SK-N-SH (cell line): Measurements from ENCODE around the gene ACIN1. TPM values are rescaled to one million over a fixed set of nuclear protein-coding genes. Genes with fewer than 3 reads are reported as not detected.

Source experiments
- CTCF ChIA-PET: fragments of 300-600, 350-600 bp; formaldehyde crosslinking; extraction: SDS; loops from one replicate; lab custom pipeline; 2021; lab: Yijun Ruan, JAX
- POLR2A ChIA-PET: fragments of 350-600 bp; sonication (Branson Sonifier 250); formaldehyde crosslinking; extraction: SDS; loops from one replicate; lab custom pipeline; 2020; ENCODE audit warnings: antibody characterized with exemption, inconsistent platforms; lab: Yijun Ruan, JAX
- DNase-seq: peaks from one replicate; pipeline ENCODE4 v3.0.0; 2012
- H2AFZ ChIP-seq: fragments of 200-600 bp; sonication (generic); 2 replicates; pipeline ENCODE4 v1.8.1; 2016; ENCODE audit warnings: antibody characterized with exemption, mild to moderate bottlenecking, low read depth
- H3F3A ChIP-seq: fragments of 200-600 bp; sonication (generic); replicated peaks from 2 replicates; pipeline ENCODE3; 2016; ENCODE audit warnings: antibody characterized with exemption, mild to moderate bottlenecking; ENCODE audit not compliant: insufficient read depth
- H3K27ac ChIP-seq, 2 experiments: fragments of 200-500 bp in 1 of 2; fragments of 200-600 bp in 1 of 2; sonication (Bioruptor generic) in 1 of 2; sonication (generic), shearing (Covaris generic) in 1 of 2; 2 replicates each; pipeline versions ENCODE4 v1.5.1 to v1.6.1; 2014 to 2016; ENCODE audit warnings: low read depth in 2 of 2, inconsistent platforms in 1 of 2, low read length in 1 of 2, mild to moderate bottlenecking in 1 of 2, mixed read lengths in 1 of 2
- H3K27me3 ChIP-seq: fragments of 200-600 bp; sonication (generic), shearing (Covaris generic); 2 replicates; pipeline ENCODE4 v1.6.1; 2016; ENCODE audit warnings: mixed run types; ENCODE audit not compliant: insufficient read depth
- H3K36me3 ChIP-seq, 2 experiments: fragments of 200-500 bp in 1 of 2; fragments of 200-600 bp in 1 of 2; sonication (Bioruptor generic) in 1 of 2; sonication (generic) in 1 of 2; replicated peaks in 1 of 2; 2 replicates each; pipeline versions ENCODE3 to v1.5.1; 2014 to 2016; ENCODE audit warnings: low read length in 1 of 2, mild to moderate bottlenecking in 1 of 2; ENCODE audit not compliant: insufficient read depth in 2 of 2, control insufficient read depth in 1 of 2
- H3K4me1 ChIP-seq, 2 experiments: fragments of 200-500 bp in 1 of 2; fragments of 200-600 bp in 1 of 2; sonication (Bioruptor generic) in 1 of 2; sonication (generic), shearing (Covaris generic) in 1 of 2; 2 replicates each; pipeline versions ENCODE4 v1.5.1 to v1.6.1; 2014 to 2016; ENCODE audit warnings: low read depth in 1 of 2, low read length in 1 of 2, mixed run types in 1 of 2; ENCODE audit not compliant: insufficient read depth in 2 of 2, control insufficient read depth in 1 of 2
- H3K4me2 ChIP-seq: fragments of 200-600 bp; sonication (generic), shearing (Covaris generic); 2 replicates; pipeline ENCODE4 v1.6.1; 2017; ENCODE audit warnings: mixed run types
- H3K4me3 ChIP-seq, 2 experiments: fragments of 200-500 bp in 1 of 2; fragments of 200-600 bp in 1 of 2; sonication (Bioruptor generic) in 1 of 2; sonication (generic), shearing (Covaris generic) in 1 of 2; 2 replicates each; pipeline versions ENCODE4 v1.5.1 to v1.8.1; 2014 to 2016; ENCODE audit warnings: low read depth in 2 of 2, inconsistent platforms in 1 of 2, low read length in 1 of 2, mild to moderate bottlenecking in 1 of 2, mixed read lengths in 1 of 2, moderate library complexity in 1 of 2
- H3K79me2 ChIP-seq: fragments of 200-600 bp; sonication (generic); 2 replicates; pipeline ENCODE4 v1.8.1; 2017; ENCODE audit warnings: mild to moderate bottlenecking; ENCODE audit not compliant: insufficient read depth
- H3K9ac ChIP-seq: fragments of 200-600 bp; sonication (generic); 2 replicates; pipeline ENCODE4 v1.6.1; 2017; ENCODE audit warnings: mixed run types
- H3K9me2 ChIP-seq: fragments of 200-600 bp; sonication (generic); 2 replicates; pipeline ENCODE4 v1.6.1; 2017; ENCODE audit warnings: mixed run types
- H3K9me3 ChIP-seq: fragments of 200-600 bp; sonication (generic); 2 replicates; pipeline ENCODE4 v1.6.1; 2017; ENCODE audit warnings: mixed run types, mild to moderate bottlenecking, moderate library complexity
- H4K20me1 ChIP-seq: fragments of 200-600 bp; sonication (generic); 2 replicates; pipeline ENCODE4 v1.6.1; 2017; ENCODE audit warnings: mild to moderate bottlenecking, mixed run types; ENCODE audit not compliant: insufficient read depth
- CHD2 ChIP-seq: fragments of 150-350 bp; IDR thresholded peaks from 2 replicates; pipeline ENCODE4 v1.6.1; 2018; ENCODE audit warnings: low read length; ENCODE audit not compliant: partially characterized antibody
- CTCF ChIP-seq: fragments of 200-600 bp; sonication (generic); IDR thresholded peaks from 2 replicates; pipeline ENCODE4 v1.6.1; 2017; ENCODE audit warnings: antibody characterized with exemption, mild to moderate bottlenecking, moderate library complexity
- ELF1 ChIP-seq: IDR thresholded peaks from 2 replicates; pipeline ENCODE4 v1.4.0; 2012
- FOXM1 ChIP-seq: IDR thresholded peaks from 2 replicates; pipeline ENCODE4 v1.4.0; 2012; ENCODE audit warnings: low read depth, mild to moderate bottlenecking
- MEF2A ChIP-seq: IDR thresholded peaks from 2 replicates; pipeline ENCODE4 v1.4.0; 2012; ENCODE audit warnings: low read depth, borderline replicate concordance
- MXI1 ChIP-seq: IDR thresholded peaks from 2 replicates; pipeline ENCODE4 v1.6.1; 2012; ENCODE audit warnings: mild to moderate bottlenecking, low read depth, low read length, improper control_type of control experiment
- RAD21 ChIP-seq: IDR thresholded peaks from 2 replicates; pipeline ENCODE4 v1.6.1; 2012; ENCODE audit warnings: mild to moderate bottlenecking, low read length
- RCOR1 ChIP-seq: fragments of 150-350 bp; IDR thresholded peaks from 2 replicates; pipeline ENCODE4 v1.6.1; 2017; ENCODE audit warnings: antibody characterized with exemption, low read length
- REST ChIP-seq: IDR thresholded peaks from 2 replicates; pipeline ENCODE4 v1.6.1; 2012; ENCODE audit warnings: mild to moderate bottlenecking, low read depth, low read length, moderate library complexity
- RXRA ChIP-seq: IDR thresholded peaks from 2 replicates; pipeline ENCODE4 v1.4.0; 2012; ENCODE audit warnings: low read depth, mild to moderate bottlenecking, borderline replicate concordance
- SMC3 ChIP-seq: IDR thresholded peaks from 2 replicates; pipeline ENCODE4 v1.6.1; 2012; ENCODE audit warnings: low read depth, low read length, improper control_type of control experiment
- TAF1 ChIP-seq: IDR thresholded peaks from 2 replicates; pipeline ENCODE4 v1.6.1; 2012; ENCODE audit warnings: low read depth, mild to moderate bottlenecking, low read length, moderate library complexity, borderline replicate concordance
- TEAD4 ChIP-seq: IDR thresholded peaks from 2 replicates; pipeline ENCODE4 v1.4.0; 2012; ENCODE audit warnings: mild to moderate bottlenecking, borderline replicate concordance; ENCODE audit not compliant: insufficient read depth
- YY1 ChIP-seq: IDR thresholded peaks from 2 replicates; pipeline ENCODE4 v1.4.0; 2012; ENCODE audit warnings: low read depth, mild to moderate bottlenecking
- WGBS: methylation state at CpG from one replicate; pipeline ENCODE4 v1.1.6; 2017; ENCODE audit warnings: low lambda C conversion rate; 5-methylcytosine and 5-hydroxymethylcytosine counted together
- polyA plus RNA-seq, 3 experiments: library from polyadenylated mRNA; depleted of rRNA; stranded (reverse); fragments of >200 nt; gene quantifications; 2 replicates each; pipeline ENCODE4 v1.2.3, GENCODE V29; 2012

ACIN1 gene
- polyA plus RNA-seq, 1 of the 3 experiments (the other 2 are of a cell fraction): 159 TPM

GRCh38 chr14:23055147-23055550 is 39.8 kb downstream of the ACIN1 start:
- Histone ChIP-seq H3K9me3 (no peaks in the 10 kb centered on the region), H3K4me2 (no peak overlapping the region), H2AFZ (no peak overlapping the region), H3F3A (peaks cover 28% of the 10 kb centered on the region), H3K9me2 (no peaks in the 10 kb centered on the region), H3K27ac (peak overlapping the region in 1 of 2 experiments; percentile 90; a peak in 2 of 4 replicates), H3K4me1 (peaks cover 14 to 26% of the 10 kb centered on the region in 2 experiments; a peak in 3 of 4 replicates), H3K27me3 (no peaks in the 10 kb centered on the region), H3K36me3 (peaks cover 9 to 21% of the 10 kb centered on the region in 2 experiments), H4K20me1 (no peaks in the 10 kb centered on the region; the same call in 1 of the 2 replicates), H3K79me2 (peaks cover 6% of the 10 kb centered on the region; the same call in 1 of the 2 replicates), H3K9ac (no peak overlapping the region), H3K4me3 (no peak overlapping the region)
- ChIA-PET CTCF (interaction anchor here (0.6 to 33.1 kb wide), 20 partner anchors 8 to 671 kb away, joined by 3 to 1566 read pairs (median 4); partner anchors contain the start of genes AJUBA, PRMT5 and PSMB5), POLR2A (interaction anchor here (0.8 to 3.9 kb wide), 8 partner anchors 9 to 135 kb away, joined by 3 to 33 read pairs (median 4); partner anchors contain the start of genes AJUBA and PSMB5)
- WGBS: 95% methylated on average over 4 of the region's 12 CpGs
- TF ChIP-seq TEAD4 (no peak), RXRA (no peak), SMC3 (no peak), MEF2A (no peak), YY1 (no peak), TAF1 (no peak), ELF1 (no peak), MXI1 (no peak), RCOR1 (no peak), REST (no peak), FOXM1 (no peak)
- no peak for DNase-seq

DNA sequence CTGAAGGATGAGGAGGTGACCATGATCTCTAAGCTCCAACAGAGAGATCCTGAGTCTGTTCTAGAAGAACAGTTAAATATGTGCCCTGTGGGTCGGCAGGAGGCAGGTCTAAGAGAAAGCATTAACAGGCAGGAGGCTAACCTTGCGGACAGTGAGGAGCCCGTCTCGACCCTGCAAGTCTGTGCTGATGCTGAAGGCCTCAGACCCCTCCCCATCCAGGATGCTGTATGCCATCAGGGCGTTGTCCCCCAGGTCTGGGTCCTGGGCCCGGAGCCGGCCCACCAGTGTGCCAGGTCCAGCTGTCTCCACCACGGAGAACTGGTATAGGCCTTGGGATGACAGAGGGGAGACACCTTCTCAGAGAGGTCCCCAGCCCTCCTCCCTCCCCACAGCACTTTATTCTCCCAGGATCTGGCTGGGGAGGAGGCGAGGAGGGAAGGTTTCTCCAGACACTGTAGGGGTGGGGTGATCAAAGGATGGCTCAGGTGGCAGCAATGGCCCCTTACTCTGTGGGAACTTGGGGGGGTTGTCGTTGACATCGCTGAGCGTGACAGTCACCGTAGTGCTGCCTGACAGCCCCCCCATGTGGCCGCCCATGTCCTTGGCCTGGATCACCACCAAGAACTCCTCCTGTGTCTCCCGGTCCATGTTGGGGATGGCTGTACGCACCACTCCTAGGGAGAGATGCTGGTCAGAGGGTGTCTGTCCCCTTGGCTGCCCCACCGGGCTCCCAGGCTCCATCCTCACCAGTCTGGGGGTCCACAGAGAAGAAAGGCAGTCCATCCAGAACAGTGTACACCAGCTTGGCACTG is 40.7 kb downstream of the ACIN1 start:
- TF ChIP-seq SMC3 (peak; percentile 38; the same call in 1 of the 2 replicates), MEF2A (no peak), CHD2 (no peak), CTCF (peak; percentile 37; the same call in 1 of the 2 replicates), RAD21 (peak; percentile 58)
- peaks cover 1 to 16% of the 10 kb centered on the region in 2 experiments for H3K36me3 ChIP-seq

More for the DNA sequence above, 40.7 kb downstream of the ACIN1 start:
- no peaks in the 10 kb centered on the region for H3K9me2 ChIP-seq
- peaks cover 20% of the 10 kb centered on the region for H3F3A ChIP-seq
- POLR2A ChIA-PET: interaction anchor here (0.7 to 2.1 kb wide), 4 partner anchors 61 to 134 kb away, joined by 3 to 6 read pairs (median 4); no protein-coding TSS in a partner anchor
- H3K79me2 ChIP-seq: peaks cover 6% of the 10 kb centered on the region; the same call in 1 of the 2 replicates
- no peak overlapping the region for H2AFZ ChIP-seq
- H3K9ac ChIP-seq: no peak overlapping the region
- WGBS: 84% methylated on average over 8 of the region's 17 CpGs
- no peak overlapping the region for H3K4me2 ChIP-seq
- CTCF ChIA-PET: interaction anchor here (0.6 to 33.1 kb wide), 10 partner anchors 10 to 123 kb away, joined by 3 to 1566 read pairs (median 6); partner anchors contain the start of genes AJUBA and PSMB5
- peaks cover 14 to 26% of the 10 kb centered on the region in 2 experiments; a peak in 3 of 4 replicates for H3K4me1 ChIP-seq
- DNase-seq: peak; percentile 65
- H4K20me1 ChIP-seq: no peaks in the 10 kb centered on the region; the same call in 1 of the 2 replicates
- H3K27ac ChIP-seq: no peak overlapping the region; a peak in 1 of 4 replicates
- no peaks in the 10 kb centered on the region for H3K27me3 ChIP-seq
- H3K4me3 ChIP-seq: no peak overlapping the region
- no peaks in the 10 kb centered on the region for H3K9me3 ChIP-seq
